Erythroblast (primary cell): ENCODE results near the gene UGGT1.
"Not testable (repeated sequence)": the region's sequence is repeated elsewhere in the genome, so short reads cannot be mapped to it uniquely, and the experiment has no call there.

Experiments
- DNase-seq, 2 experiments: peaks; one replicate each; lab custom pipeline; 2025; lab: John Stamatoyannopoulos, UW
- GATA1 ChIP-seq: IDR thresholded peaks from 2 replicates; pipeline ENCODE4 v1.6.1; 2011; ENCODE audit warnings: low read depth, mild to moderate bottlenecking, control low read depth, low read length, moderate library complexity
- POLR2A ChIP-seq: IDR thresholded peaks from 2 replicates; pipeline ENCODE4 v1.6.1; 2011; ENCODE audit warnings: mild to moderate bottlenecking, low read length

Gene UGGT1

GRCh38 chr2:128208023-128208422 is 117.0 kb downstream of the UGGT1 start:
- no peak for DNase-seq
- TF ChIP-seq GATA1 = no peak
- TF ChIP-seq POLR2A = no peak

- DNase-seq = not testable (repeated sequence)
Observed at GRCh38 chr2:128208631-128209324, 117.8 kb downstream of the UGGT1 start.

- TF ChIP-seq GATA1 (no peak), POLR2A (no peak)
- DNase-seq = no peak
Observed at GRCh38 chr2:128214251-128214650, 123.3 kb downstream of the UGGT1 start.

- TF ChIP-seq POLR2A = no peak
- no peak for TF ChIP-seq GATA1
- no peak for DNase-seq
Observed at GRCh38 chr2:128214866-128215460, 124.0 kb downstream of the UGGT1 start.

GRCh38 chr2:128215897-128216642 is 125.1 kb downstream of the UGGT1 start:
- TF ChIP-seq POLR2A = no peak
- TF ChIP-seq GATA1 = no peak

GRCh38 chr2:128217671-128218070 is 126.7 kb downstream of the UGGT1 start:
- DNase-seq = no peak
- TF ChIP-seq GATA1 = no peak
- TF ChIP-seq POLR2A = no peak

More at GRCh38 chr2:128215897-128216642, 125.1 kb downstream of the UGGT1 start:
- DNase-seq = no peak

GRCh38 chr2:128219891-128220290 is 128.9 kb downstream of the UGGT1 start:
- no peak for DNase-seq
- TF ChIP-seq GATA1 (no peak), POLR2A (no peak)

- TF ChIP-seq GATA1 = no peak
- no peak for TF ChIP-seq POLR2A
- DNase-seq = no peak
Observed at GRCh38 chr2:128227862-128228261, 136.9 kb downstream of the UGGT1 start.

- no peak for DNase-seq
- TF ChIP-seq GATA1 (no peak), POLR2A (no peak)
Observed at GRCh38 chr2:128228894-128229293, 137.9 kb downstream of the UGGT1 start.

- TF ChIP-seq POLR2A (no peak), GATA1 (no peak)
- peak; percentile 84 to 90 for DNase-seq
Observed at GRCh38 chr2:128232965-128233789, 142.2 kb downstream of the UGGT1 start.

GRCh38 chr2:128233790-128234395 is 142.9 kb downstream of the UGGT1 start:
- no peak for DNase-seq

GRCh38 chr2:128234613-128235012 is 143.6 kb downstream of the UGGT1 start:
- DNase-seq = no peak
- TF ChIP-seq GATA1 (no peak), POLR2A (no peak)

More at GRCh38 chr2:128233790-128234395, 142.9 kb downstream of the UGGT1 start:
- TF ChIP-seq GATA1 (no peak), POLR2A (no peak)

GRCh38 chr2:128235581-128235980 is 144.6 kb downstream of the UGGT1 start:
- TF ChIP-seq POLR2A (no peak), GATA1 (no peak)
- DNase-seq = no peak
